HEK293 (cell line): ENCODE data around the gene PGAM5.

ENCODE experiments used
- CTCF ChIA-PET: fragments of 350-600 bp; formaldehyde crosslinking; extraction: SDS; loops from one replicate; lab custom pipeline; 2021; ENCODE audit warnings: antibody characterized with exemption; lab: Yijun Ruan, JAX
- POLR2A ChIA-PET: fragments of 300-600 bp; formaldehyde crosslinking; extraction: SDS; loops from one replicate; lab custom pipeline; 2020; ENCODE audit warnings: antibody characterized with exemption, inconsistent platforms; lab: Yijun Ruan, JAX
- H3K27ac ChIP-seq: fragments of 200-500 bp; sonication (Bioruptor generic); 2 replicates; pipeline ENCODE4 v1.5.1; 2014; ENCODE audit warnings: low read depth, low read length, control low read depth, inconsistent platforms; ENCODE audit errors: extremely low read depth
- H3K36me3 ChIP-seq, 2 experiments: fragments of 200-500 bp in 1 of 2; sonication (Bioruptor generic) in 1 of 2; 1 replicate in 1 of 2; 2 replicates in 1 of 2; pipeline ENCODE4 v1.5.1; 2014 to 2017; ENCODE audit warnings: inconsistent platforms in 2 of 2, low read length in 2 of 2; ENCODE audit not compliant: control insufficient read depth in 2 of 2, insufficient read depth in 1 of 2
- H3K4me1 ChIP-seq: fragments of 200-500 bp; sonication (Bioruptor generic); 2 replicates; pipeline ENCODE4 v1.5.1; 2014; ENCODE audit warnings: mild to moderate bottlenecking, low read length, inconsistent platforms; ENCODE audit not compliant: control insufficient read depth, insufficient read depth
- H3K4me3 ChIP-seq: 2 replicates; pipeline ENCODE4 v1.5.1; 2011; ENCODE audit warnings: low read depth, mild to moderate bottlenecking, control low read depth, low read length, moderate library complexity
- H3K9me3 ChIP-seq: fragments of 200-500 bp; sonication (Bioruptor generic); 2 replicates; pipeline ENCODE4 v1.5.1; 2014; ENCODE audit warnings: low read depth, low read length, inconsistent platforms; ENCODE audit not compliant: control insufficient read depth, insufficient read depth
- EGR2 ChIP-seq: fragments of 450-650 bp; formaldehyde crosslinking; IDR thresholded peaks from 2 replicates; pipeline ENCODE4 v1.5.1; 2016; ENCODE audit warnings: low read depth, missing biosample characterization, missing genetic modification characterization
- GLI4 ChIP-seq: fragments of 450-650 bp; formaldehyde crosslinking; IDR thresholded peaks from 2 replicates; pipeline ENCODE4 v1.5.1; 2016; ENCODE audit warnings: missing biosample characterization, missing genetic modification characterization
- IKZF3 ChIP-seq: fragments of 450-650 bp; IDR thresholded peaks from 2 replicates; pipeline ENCODE4 v1.5.0; 2018; ENCODE audit warnings: missing biosample characterization, mild to moderate bottlenecking, missing genetic modification characterization, moderate library complexity
- KLF8 ChIP-seq: fragments of 450-650 bp; formaldehyde crosslinking; IDR thresholded peaks from 2 replicates; pipeline ENCODE4 v1.5.1; 2016; ENCODE audit warnings: missing biosample characterization, missing genetic modification characterization
- OVOL3 ChIP-seq: fragments of 450-650 bp; formaldehyde crosslinking; IDR thresholded peaks from 2 replicates; pipeline ENCODE4 v1.5.1; 2016; ENCODE audit warnings: missing biosample characterization, missing genetic modification characterization
- ZFP37 ChIP-seq: fragments of 450-650 bp; formaldehyde crosslinking; IDR thresholded peaks from 2 replicates; pipeline ENCODE4 v1.5.1; 2016; ENCODE audit warnings: missing biosample characterization, missing genetic modification characterization
- ZIC2 ChIP-seq: fragments of 450-650 bp; formaldehyde crosslinking; IDR thresholded peaks from 2 replicates; pipeline ENCODE4 v1.5.1; 2016; ENCODE audit warnings: missing biosample characterization, missing genetic modification characterization
- ZNF121 ChIP-seq: fragments of 450-650 bp; formaldehyde crosslinking; IDR thresholded peaks from 2 replicates; pipeline ENCODE4 v1.5.1; 2016; ENCODE audit warnings: missing biosample characterization, missing genetic modification characterization
- ZNF138 ChIP-seq: fragments of 450-650 bp; formaldehyde crosslinking; IDR thresholded peaks from 2 replicates; pipeline ENCODE4 v1.5.1; 2016; ENCODE audit warnings: missing biosample characterization, missing genetic modification characterization, borderline replicate concordance
- ZNF169 ChIP-seq: fragments of 450-650 bp; formaldehyde crosslinking; IDR thresholded peaks from 2 replicates; pipeline ENCODE4 v1.5.1; 2016; ENCODE audit warnings: missing biosample characterization, missing genetic modification characterization
- ZNF202 ChIP-seq: fragments of 450-650 bp; formaldehyde crosslinking; IDR thresholded peaks from 2 replicates; pipeline ENCODE4 v1.5.1; 2016; ENCODE audit warnings: missing biosample characterization, missing genetic modification characterization, borderline replicate concordance
- ZNF214 ChIP-seq: fragments of 450-650 bp; formaldehyde crosslinking; IDR thresholded peaks from 2 replicates; pipeline ENCODE4 v1.5.1; 2017; ENCODE audit warnings: missing biosample characterization, mild to moderate bottlenecking, missing genetic modification characterization, borderline replicate concordance
- ZNF521 ChIP-seq: fragments of 450-650 bp; formaldehyde crosslinking; IDR thresholded peaks from 2 replicates; pipeline ENCODE4 v1.5.1; 2017; ENCODE audit warnings: missing biosample characterization, mild to moderate bottlenecking, missing genetic modification characterization
- ZNF544 ChIP-seq: fragments of 450-650 bp; formaldehyde crosslinking; IDR thresholded peaks from 2 replicates; pipeline ENCODE4 v1.5.0; 2017; ENCODE audit warnings: missing biosample characterization, missing genetic modification characterization
- ZNF558 ChIP-seq: fragments of 450-650 bp; formaldehyde crosslinking; IDR thresholded peaks from 2 replicates; pipeline ENCODE4 v1.5.1; 2016; ENCODE audit warnings: missing biosample characterization, missing genetic modification characterization
- ZNF561 ChIP-seq: fragments of 450-650 bp; IDR thresholded peaks from 2 replicates; pipeline ENCODE4 v1.5.1; 2018; ENCODE audit warnings: missing biosample characterization, missing genetic modification characterization, borderline replicate concordance
- ZNF677 ChIP-seq: fragments of 450-650 bp; IDR thresholded peaks from 2 replicates; pipeline ENCODE4 v1.5.0; 2018; ENCODE audit warnings: missing biosample characterization, mild to moderate bottlenecking, missing genetic modification characterization, moderate library complexity
- ZNF76 ChIP-seq: fragments of 450-650 bp; formaldehyde crosslinking; IDR thresholded peaks from 2 replicates; pipeline ENCODE4; 2016; ENCODE audit warnings: low read depth, missing biosample characterization, missing genetic modification characterization, borderline replicate concordance
- ZNF843 ChIP-seq: fragments of 450-650 bp; formaldehyde crosslinking; IDR thresholded peaks from 2 replicates; pipeline ENCODE4 v1.5.1; 2016; ENCODE audit warnings: missing biosample characterization, missing genetic modification characterization
- TF ChIP-seq, protein P1 (sequence below): fragments of 450-650 bp; formaldehyde crosslinking; IDR thresholded peaks from 2 replicates; pipeline ENCODE4 v1.5.1; 2016; ENCODE audit warnings: missing biosample characterization, missing genetic modification characterization
- TF ChIP-seq, protein P2 (sequence below): fragments of 450-650 bp; formaldehyde crosslinking; IDR thresholded peaks from 2 replicates; pipeline ENCODE4 v1.5.1; 2017; ENCODE audit warnings: missing biosample characterization, missing genetic modification characterization
- TF ChIP-seq, protein P3 (sequence below): fragments of 450-650 bp; formaldehyde crosslinking; IDR thresholded peaks from 2 replicates; pipeline ENCODE4 v1.5.1; 2016; ENCODE audit warnings: missing biosample characterization, missing genetic modification characterization
- TF ChIP-seq, protein P4 (sequence below): fragments of 450-650 bp; formaldehyde crosslinking; IDR thresholded peaks from 2 replicates; pipeline ENCODE4 v1.5.1; 2016; ENCODE audit warnings: missing biosample characterization, missing genetic modification characterization, low read depth
- TF ChIP-seq, protein P5 (sequence below): sonication (generic); formaldehyde crosslinking; IDR thresholded peaks from 2 replicates; pipeline ENCODE4 v1.8.1; 2022; ENCODE audit warnings: mild to moderate bottlenecking, moderate library complexity, missing genetic modification reagents

The PGAM5 gene

DNA sequence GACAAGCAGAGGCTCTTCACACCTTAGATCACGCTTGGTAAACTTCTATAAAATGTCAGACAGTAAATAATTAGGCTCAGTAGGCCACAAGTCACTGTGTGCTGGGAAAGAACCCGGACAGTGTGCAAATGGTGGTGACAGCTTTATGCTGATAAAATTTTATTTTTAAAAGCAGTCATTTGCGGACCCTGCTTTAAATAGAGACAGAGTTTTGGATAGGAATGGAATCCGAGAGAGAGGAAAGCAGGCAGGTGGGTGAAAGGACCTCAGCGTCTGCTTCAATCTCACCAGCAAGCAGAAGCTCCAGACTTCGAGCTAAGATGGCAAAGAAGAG lies 29.6 kb downstream of the PGAM5 start:
- Histone ChIP-seq H3K9me3 (no peaks in the 10 kb centered on the region), H3K4me3 (no peak overlapping the region), H3K4me1 (no peaks in the 10 kb centered on the region), H3K36me3 (peaks cover 70 to 97% of the 10 kb centered on the region in 2 experiments), H3K27ac (no peak overlapping the region)
- ChIA-PET POLR2A (interaction anchor here (1.2 kb wide), 1 partner anchor 15 kb away, joined by 3 read pairs; no protein-coding TSS in a partner anchor), CTCF (interaction anchor here (0.6 kb wide), 1 partner anchor 10 kb away, joined by 6 read pairs; no protein-coding TSS in a partner anchor)
- TF ChIP-seq ZNF558 (tag by site-specific recombination): no peak
- no peak for TF ChIP-seq ZNF544
- no peak for TF ChIP-seq ZNF843 (tag by site-specific recombination)
- TF ChIP-seq KLF8: no peak
- TF ChIP-seq ZNF561 (tag by site-specific recombination): no peak
- no peak for TF ChIP-seq ZFP37
- no peak for TF ChIP-seq ZIC2 (tag by site-specific recombination)
- TF ChIP-seq, protein P1, sequence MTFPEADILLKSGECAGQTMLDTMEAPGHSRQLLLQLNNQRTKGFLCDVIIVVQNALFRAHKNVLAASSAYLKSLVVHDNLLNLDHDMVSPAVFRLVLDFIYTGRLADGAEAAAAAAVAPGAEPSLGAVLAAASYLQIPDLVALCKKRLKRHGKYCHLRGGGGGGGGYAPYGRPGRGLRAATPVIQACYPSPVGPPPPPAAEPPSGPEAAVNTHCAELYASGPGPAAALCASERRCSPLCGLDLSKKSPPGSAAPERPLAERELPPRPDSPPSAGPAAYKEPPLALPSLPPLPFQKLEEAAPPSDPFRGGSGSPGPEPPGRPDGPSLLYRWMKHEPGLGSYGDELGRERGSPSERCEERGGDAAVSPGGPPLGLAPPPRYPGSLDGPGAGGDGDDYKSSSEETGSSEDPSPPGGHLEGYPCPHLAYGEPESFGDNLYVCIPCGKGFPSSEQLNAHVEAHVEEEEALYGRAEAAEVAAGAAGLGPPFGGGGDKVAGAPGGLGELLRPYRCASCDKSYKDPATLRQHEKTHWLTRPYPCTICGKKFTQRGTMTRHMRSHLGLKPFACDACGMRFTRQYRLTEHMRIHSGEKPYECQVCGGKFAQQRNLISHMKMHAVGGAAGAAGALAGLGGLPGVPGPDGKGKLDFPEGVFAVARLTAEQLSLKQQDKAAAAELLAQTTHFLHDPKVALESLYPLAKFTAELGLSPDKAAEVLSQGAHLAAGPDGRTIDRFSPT: no peak
- TF ChIP-seq EGR2 (tag by site-specific recombination): no peak
- TF ChIP-seq, protein P2, sequence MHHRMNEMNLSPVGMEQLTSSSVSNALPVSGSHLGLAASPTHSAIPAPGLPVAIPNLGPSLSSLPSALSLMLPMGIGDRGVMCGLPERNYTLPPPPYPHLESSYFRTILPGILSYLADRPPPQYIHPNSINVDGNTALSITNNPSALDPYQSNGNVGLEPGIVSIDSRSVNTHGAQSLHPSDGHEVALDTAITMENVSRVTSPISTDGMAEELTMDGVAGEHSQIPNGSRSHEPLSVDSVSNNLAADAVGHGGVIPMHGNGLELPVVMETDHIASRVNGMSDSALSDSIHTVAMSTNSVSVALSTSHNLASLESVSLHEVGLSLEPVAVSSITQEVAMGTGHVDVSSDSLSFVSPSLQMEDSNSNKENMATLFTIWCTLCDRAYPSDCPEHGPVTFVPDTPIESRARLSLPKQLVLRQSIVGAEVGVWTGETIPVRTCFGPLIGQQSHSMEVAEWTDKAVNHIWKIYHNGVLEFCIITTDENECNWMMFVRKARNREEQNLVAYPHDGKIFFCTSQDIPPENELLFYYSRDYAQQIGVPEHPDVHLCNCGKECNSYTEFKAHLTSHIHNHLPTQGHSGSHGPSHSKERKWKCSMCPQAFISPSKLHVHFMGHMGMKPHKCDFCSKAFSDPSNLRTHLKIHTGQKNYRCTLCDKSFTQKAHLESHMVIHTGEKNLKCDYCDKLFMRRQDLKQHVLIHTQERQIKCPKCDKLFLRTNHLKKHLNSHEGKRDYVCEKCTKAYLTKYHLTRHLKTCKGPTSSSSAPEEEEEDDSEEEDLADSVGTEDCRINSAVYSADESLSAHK: no peak
- TF ChIP-seq ZNF202 (tag by site-specific recombination): no peak
- TF ChIP-seq ZNF677: no peak
- TF ChIP-seq ZNF169 (tag by site-specific recombination): no peak
- TF ChIP-seq ZNF521: no peak
- TF ChIP-seq OVOL3 (tag by site-specific recombination): no peak

DNA sequence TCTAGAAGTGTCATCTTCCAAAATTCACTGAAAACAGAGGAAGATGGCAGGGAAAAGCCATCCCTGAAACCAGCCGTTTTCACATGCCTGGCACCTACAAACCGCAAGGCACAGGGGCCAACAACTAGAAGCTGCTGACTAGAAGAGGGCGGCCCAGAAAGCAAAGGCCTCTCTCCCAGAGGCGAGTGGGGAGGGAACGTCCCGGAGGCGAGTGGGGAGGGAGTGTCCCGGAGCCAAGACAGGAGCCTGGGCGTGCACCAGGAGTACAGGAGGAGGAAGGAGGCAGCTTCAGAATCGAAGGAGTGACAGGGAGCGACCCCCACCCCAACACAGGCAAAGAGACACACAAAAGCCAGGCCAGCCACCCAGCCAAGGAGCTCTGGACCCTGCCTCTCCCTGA lies 30.0 kb downstream of the PGAM5 start:
- ChIA-PET CTCF (no interaction called here), POLR2A (no interaction called here)
- Histone ChIP-seq H3K27ac (no peak overlapping the region), H3K36me3 (peaks cover 70 to 97% of the 10 kb centered on the region in 2 experiments), H3K9me3 (no peaks in the 10 kb centered on the region), H3K4me1 (no peaks in the 10 kb centered on the region), H3K4me3 (no peak overlapping the region)
- TF ChIP-seq ZNF843 (tag by site-specific recombination): no peak
- TF ChIP-seq, protein P3, sequence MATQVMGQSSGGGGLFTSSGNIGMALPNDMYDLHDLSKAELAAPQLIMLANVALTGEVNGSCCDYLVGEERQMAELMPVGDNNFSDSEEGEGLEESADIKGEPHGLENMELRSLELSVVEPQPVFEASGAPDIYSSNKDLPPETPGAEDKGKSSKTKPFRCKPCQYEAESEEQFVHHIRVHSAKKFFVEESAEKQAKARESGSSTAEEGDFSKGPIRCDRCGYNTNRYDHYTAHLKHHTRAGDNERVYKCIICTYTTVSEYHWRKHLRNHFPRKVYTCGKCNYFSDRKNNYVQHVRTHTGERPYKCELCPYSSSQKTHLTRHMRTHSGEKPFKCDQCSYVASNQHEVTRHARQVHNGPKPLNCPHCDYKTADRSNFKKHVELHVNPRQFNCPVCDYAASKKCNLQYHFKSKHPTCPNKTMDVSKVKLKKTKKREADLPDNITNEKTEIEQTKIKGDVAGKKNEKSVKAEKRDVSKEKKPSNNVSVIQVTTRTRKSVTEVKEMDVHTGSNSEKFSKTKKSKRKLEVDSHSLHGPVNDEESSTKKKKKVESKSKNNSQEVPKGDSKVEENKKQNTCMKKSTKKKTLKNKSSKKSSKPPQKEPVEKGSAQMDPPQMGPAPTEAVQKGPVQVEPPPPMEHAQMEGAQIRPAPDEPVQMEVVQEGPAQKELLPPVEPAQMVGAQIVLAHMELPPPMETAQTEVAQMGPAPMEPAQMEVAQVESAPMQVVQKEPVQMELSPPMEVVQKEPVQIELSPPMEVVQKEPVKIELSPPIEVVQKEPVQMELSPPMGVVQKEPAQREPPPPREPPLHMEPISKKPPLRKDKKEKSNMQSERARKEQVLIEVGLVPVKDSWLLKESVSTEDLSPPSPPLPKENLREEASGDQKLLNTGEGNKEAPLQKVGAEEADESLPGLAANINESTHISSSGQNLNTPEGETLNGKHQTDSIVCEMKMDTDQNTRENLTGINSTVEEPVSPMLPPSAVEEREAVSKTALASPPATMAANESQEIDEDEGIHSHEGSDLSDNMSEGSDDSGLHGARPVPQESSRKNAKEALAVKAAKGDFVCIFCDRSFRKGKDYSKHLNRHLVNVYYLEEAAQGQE: no peak
- TF ChIP-seq ZNF121 (tag by site-specific recombination): no peak
- TF ChIP-seq KLF8: no peak
- TF ChIP-seq ZNF76 (tag by site-specific recombination): no peak
- TF ChIP-seq IKZF3 (tag by site-specific recombination): no peak
- no peak for TF ChIP-seq ZNF138 (tag by site-specific recombination)
- TF ChIP-seq GLI4 (tag by site-specific recombination): no peak
- TF ChIP-seq, protein P4, sequence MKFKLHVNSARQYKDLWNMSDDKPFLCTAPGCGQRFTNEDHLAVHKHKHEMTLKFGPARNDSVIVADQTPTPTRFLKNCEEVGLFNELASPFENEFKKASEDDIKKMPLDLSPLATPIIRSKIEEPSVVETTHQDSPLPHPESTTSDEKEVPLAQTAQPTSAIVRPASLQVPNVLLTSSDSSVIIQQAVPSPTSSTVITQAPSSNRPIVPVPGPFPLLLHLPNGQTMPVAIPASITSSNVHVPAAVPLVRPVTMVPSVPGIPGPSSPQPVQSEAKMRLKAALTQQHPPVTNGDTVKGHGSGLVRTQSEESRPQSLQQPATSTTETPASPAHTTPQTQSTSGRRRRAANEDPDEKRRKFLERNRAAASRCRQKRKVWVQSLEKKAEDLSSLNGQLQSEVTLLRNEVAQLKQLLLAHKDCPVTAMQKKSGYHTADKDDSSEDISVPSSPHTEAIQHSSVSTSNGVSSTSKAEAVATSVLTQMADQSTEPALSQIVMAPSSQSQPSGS (tag by site-specific recombination): no peak
- TF ChIP-seq, protein P5, sequence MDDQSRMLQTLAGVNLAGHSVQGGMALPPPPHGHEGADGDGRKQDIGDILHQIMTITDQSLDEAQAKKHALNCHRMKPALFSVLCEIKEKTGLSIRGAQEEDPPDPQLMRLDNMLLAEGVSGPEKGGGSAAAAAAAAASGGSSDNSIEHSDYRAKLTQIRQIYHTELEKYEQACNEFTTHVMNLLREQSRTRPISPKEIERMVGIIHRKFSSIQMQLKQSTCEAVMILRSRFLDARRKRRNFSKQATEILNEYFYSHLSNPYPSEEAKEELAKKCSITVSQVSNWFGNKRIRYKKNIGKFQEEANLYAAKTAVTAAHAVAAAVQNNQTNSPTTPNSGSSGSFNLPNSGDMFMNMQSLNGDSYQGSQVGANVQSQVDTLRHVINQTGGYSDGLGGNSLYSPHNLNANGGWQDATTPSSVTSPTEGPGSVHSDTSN (CRISPR knock-in tag): no peak
- no peak for TF ChIP-seq ZNF214 (tag by site-specific recombination)
